H1 (cell line): Measurements from ENCODE around the gene RBM43. TPM values are rescaled to one million over a fixed set of nuclear protein-coding genes. Genes with fewer than 3 reads are reported as not detected.

Experiments
- CTCF ChIA-PET: fragments of 300-600 bp; sonication (Branson Sonifier 250); formaldehyde crosslinking; loops from one replicate; lab custom pipeline; 2021; ENCODE audit not compliant: partially characterized antibody; lab: Charles Lee
- POLR2A ChIA-PET: fragments of 300-600 bp; sonication (Branson Sonifier 250); formaldehyde crosslinking; loops from one replicate; lab custom pipeline; 2021; ENCODE audit warnings: inconsistent platforms; ENCODE audit not compliant: partially characterized antibody; lab: Charles Lee
- DNase-seq, 2 experiments: peaks; one replicate each; pipeline versions ENCODE4 v3.0.0 to v3.0.0-alpha.2; 2010 to 2022; ENCODE audit warnings: low spot score in 2 of 2, low read depth in 1 of 2, mixed read lengths in 1 of 2
- FAIRE-seq: peaks from 2 replicates; lab custom pipeline; 2011; peaks lifted over from hg19 to GRCh38; lab: Jason Lieb, UNC
- H2AFZ ChIP-seq: 2 replicates; pipeline ENCODE4 v1.8.1; 2012; ENCODE audit warnings: low read length, inconsistent platforms
- H2AK5ac ChIP-seq: 2 replicates; pipeline ENCODE4 v1.6.1; 2013; ENCODE audit warnings: low read depth, low read length
- H2BK120ac ChIP-seq: replicated peaks from 2 replicates; pipeline ENCODE3; 2013; ENCODE audit warnings: low read depth, low read length, inconsistent platforms
- H2BK12ac ChIP-seq: 2 replicates; pipeline ENCODE4 v1.6.1; 2013; ENCODE audit warnings: low read depth, low read length
- H2BK15ac ChIP-seq: 2 replicates; pipeline ENCODE4 v1.6.1; 2013; ENCODE audit warnings: low read length
- H2BK20ac ChIP-seq: 2 replicates; pipeline ENCODE4 v1.6.1; 2013; ENCODE audit warnings: low read length
- H2BK5ac ChIP-seq: 2 replicates; pipeline ENCODE4 v1.6.1; 2013; ENCODE audit warnings: low read depth, low read length
- H3K14ac ChIP-seq: 2 replicates; pipeline ENCODE4 v1.6.1; 2013; ENCODE audit warnings: inconsistent platforms; ENCODE audit not compliant: insufficient read length
- H3K18ac ChIP-seq: 2 replicates; pipeline ENCODE4 v1.6.1; 2013; ENCODE audit warnings: low read length; ENCODE audit errors: extremely low read depth
- H3K23ac ChIP-seq: 2 replicates; pipeline ENCODE4 v1.6.1; 2013; ENCODE audit warnings: inconsistent platforms; ENCODE audit not compliant: insufficient read length
- H3K23me2 ChIP-seq: 2 replicates; pipeline ENCODE4 v1.6.1; 2013; ENCODE audit warnings: low read depth, low read length
- H3K27ac ChIP-seq: 2 replicates; pipeline ENCODE4 v1.6.1; 2011; ENCODE audit warnings: low read depth, low read length, inconsistent platforms
- H3K27me3 ChIP-seq, 4 experiments: replicated peaks in 1 of 4; 1 replicate in 1 of 4; 2 replicates in 3 of 4; pipeline versions ENCODE4 v1.6.1 to v1.8.1; 2011 to 2013; ENCODE audit warnings: low read length in 3 of 4, mild to moderate bottlenecking in 3 of 4, inconsistent platforms in 2 of 4, mixed read lengths in 2 of 4, moderate library complexity in 1 of 4; ENCODE audit not compliant: control insufficient read depth in 3 of 4, insufficient read depth in 3 of 4; ENCODE audit errors: extremely low read depth in 1 of 4
- H3K36me3 ChIP-seq, 4 experiments: 2 replicates each; pipeline versions ENCODE4 v1.6.1 to v1.8.1; 2011 to 2013; ENCODE audit warnings: mild to moderate bottlenecking in 4 of 4, low read length in 3 of 4, moderate library complexity in 2 of 4, control low read depth in 1 of 4, inconsistent platforms in 1 of 4; ENCODE audit not compliant: insufficient read depth in 4 of 4, control insufficient read depth in 2 of 4
- H3K4ac ChIP-seq: replicated peaks from 2 replicates; pipeline ENCODE3; 2013; ENCODE audit warnings: low read length, low read depth, mixed read lengths, inconsistent platforms; ENCODE audit not compliant: insufficient read length
- H3K4me1 ChIP-seq, 4 experiments: replicated peaks in 1 of 4; 1 replicate in 1 of 4; 2 replicates in 3 of 4; pipeline versions ENCODE4 v1.6.1 to v1.8.1; 2011 to 2013; ENCODE audit warnings: low read length in 3 of 4, inconsistent platforms in 2 of 4, mixed read lengths in 1 of 4; ENCODE audit not compliant: insufficient read depth in 4 of 4, control insufficient read depth in 3 of 4
- H3K4me2 ChIP-seq, 2 experiments: 2 replicates each; pipeline versions ENCODE4 v1.6.1 to v1.8.1; 2011 to 2013; ENCODE audit warnings: low read depth in 2 of 2, low read length in 2 of 2, control low read depth in 1 of 2, inconsistent platforms in 1 of 2, mild to moderate bottlenecking in 1 of 2; ENCODE audit not compliant: insufficient read depth in 1 of 2
- H3K4me3 ChIP-seq, 4 experiments: fragments of 200-600, 300-600 bp in 1 of 4; sonication (generic), shearing (Covaris generic), sonication (Bioruptor Twin) in 1 of 4; 2 replicates each; pipeline versions ENCODE4 v1.5.1 to v1.8.1; 2011 to 2016; ENCODE audit warnings: low read length in 4 of 4, low read depth in 3 of 4, control low read depth in 2 of 4, inconsistent platforms in 2 of 4, mild to moderate bottlenecking in 2 of 4, mixed read lengths in 1 of 4, moderate library complexity in 1 of 4; ENCODE audit not compliant: insufficient read depth in 2 of 4; ENCODE audit errors: extremely low read depth in 1 of 4
- H3K56ac ChIP-seq: replicated peaks from 2 replicates; pipeline ENCODE3; 2013; ENCODE audit warnings: low read depth, mild to moderate bottlenecking, mixed read lengths, low read length, inconsistent platforms; ENCODE audit not compliant: insufficient read length
- H3K79me1 ChIP-seq: 2 replicates; pipeline ENCODE4 v1.6.1; 2013; ENCODE audit warnings: low read depth, low read length, control low read depth
- H3K79me2 ChIP-seq, 2 experiments: 2 replicates each; pipeline versions ENCODE4 v1.6.1 to v1.8.1; 2012 to 2013; ENCODE audit warnings: low read length in 2 of 2, mild to moderate bottlenecking in 2 of 2, inconsistent platforms in 1 of 2; ENCODE audit not compliant: insufficient read depth in 2 of 2, control insufficient read depth in 1 of 2
- H3K9ac ChIP-seq, 4 experiments: replicated peaks in 1 of 4; 1 replicate in 1 of 4; 2 replicates in 3 of 4; pipeline versions ENCODE4 v1.6.1 to v1.8.1; 2011 to 2013; ENCODE audit warnings: low read depth in 3 of 4, low read length in 3 of 4, control low read depth in 2 of 4, mild to moderate bottlenecking in 2 of 4, moderate library complexity in 2 of 4, inconsistent platforms in 1 of 4; ENCODE audit errors: extremely low read depth in 1 of 4
- H3K9me3 ChIP-seq, 2 experiments: 2 replicates each; pipeline versions ENCODE4 v1.6.1 to v1.8.1; 2012 to 2013; ENCODE audit warnings: mild to moderate bottlenecking in 2 of 2, moderate library complexity in 2 of 2, control low read depth in 1 of 2, inconsistent platforms in 1 of 2, low read depth in 1 of 2, low read length in 1 of 2, mixed read lengths in 1 of 2; ENCODE audit not compliant: insufficient read depth in 2 of 2
- H4K20me1 ChIP-seq, 2 experiments: replicated peaks in 1 of 2; 2 replicates each; pipeline versions ENCODE3 to v1.8.1; 2011 to 2013; ENCODE audit warnings: inconsistent platforms in 2 of 2, low read length in 2 of 2, mild to moderate bottlenecking in 1 of 2; ENCODE audit not compliant: insufficient read depth in 2 of 2, control insufficient read depth in 1 of 2
- H4K5ac ChIP-seq: 2 replicates; pipeline ENCODE4 v1.6.1; 2013; ENCODE audit warnings: low read length, low read depth, mixed read lengths, inconsistent platforms; ENCODE audit not compliant: insufficient read length
- H4K8ac ChIP-seq: 2 replicates; pipeline ENCODE4 v1.8.0; 2013; ENCODE audit warnings: mild to moderate bottlenecking, moderate library complexity, low read length, inconsistent platforms; ENCODE audit not compliant: insufficient read depth; ENCODE audit errors: extremely low read depth
- H4K91ac ChIP-seq: replicated peaks from 2 replicates; pipeline ENCODE3; 2013; ENCODE audit warnings: low read length, mixed read lengths, inconsistent platforms; ENCODE audit not compliant: insufficient read length
- JUND ChIP-seq: IDR thresholded peaks from 2 replicates; pipeline ENCODE4 v1.6.1; 2011; ENCODE audit warnings: mild to moderate bottlenecking, improper control_type of control experiment, low read length
- WGBS, 2 experiments: shearing (Covaris generic) in 1 of 2; methylation state at CpG; one replicate each; pipeline versions ENCODE4 v1.1.6 to v1.1.7; 2013 to 2015; ENCODE audit warnings: low lambda C conversion rate in 2 of 2, mixed read lengths in 2 of 2, inconsistent platforms in 1 of 2, low coverage in 1 of 2, missing lambda C conversion rate in 1 of 2; ENCODE audit not compliant: insufficient replicate concordance in 2 of 2, insufficient coverage in 1 of 2, insufficient read length in 1 of 2; ENCODE audit errors: extremely low coverage in 1 of 2, missing lambda C conversion rate in 1 of 2; 5-methylcytosine and 5-hydroxymethylcytosine counted together
- polyA plus RNA-seq, 7 experiments: library from polyadenylated mRNA; depleted of rRNA in 3 of 7; stranded (reverse) in 5 of 7; unstranded in 2 of 7; fragments of >200 nt in 5 of 7; fragments of 200-250 nt in 2 of 7; gene quantifications; 1 replicate in 5 of 7; 2 replicates in 1 of 7; 4 replicates in 1 of 7; pipeline versions ENCODE4 v1.2.1 to v1.2.3, GENCODE V29; 2011 to 2013; ENCODE audit warnings: missing spikeins in 2 of 7, mixed read lengths in 2 of 7
- total RNA-seq: library from RNA; stranded (reverse); fragmentation: NEBNext Ultra II Directional; extraction: Animal tissue kit (Norgen Biotek cat#: 25700); gene quantifications from 2 replicates; pipeline ENCODE4 v1.2.1, GENCODE V29; 2021

The RBM43 gene
- total and polyA plus RNA-seq, 2 of the 8 experiments (the other 6 are each of a cell fraction or from before 2014, with no cell fraction given): 1.7 to 2.0 TPM

- no peaks in the 10 kb centered on the region for H3K27me3 ChIP-seq
- H3K9me3 ChIP-seq: no peaks in the 10 kb centered on the region
- H2AK5ac ChIP-seq: no peak overlapping the region
- no peak overlapping the region for H2BK12ac ChIP-seq
- no peak overlapping the region for H3K9ac ChIP-seq
- H4K8ac ChIP-seq: no peak overlapping the region
- POLR2A ChIA-PET: no interaction called here
- H3K23me2 ChIP-seq: no peaks in the 10 kb centered on the region
- no peak overlapping the region for H3K23ac ChIP-seq
- H2BK5ac ChIP-seq: no peak overlapping the region
- FAIRE-seq (no peak), DNase-seq (no peak)
- no peaks in the 10 kb centered on the region for H3K4me1 ChIP-seq
- no peak overlapping the region for H3K14ac ChIP-seq
- no peak overlapping the region for H3K27ac ChIP-seq
- no peaks in the 10 kb centered on the region for H4K20me1 ChIP-seq
- no peak overlapping the region for H3K4me3 ChIP-seq
- H2BK20ac ChIP-seq: no peak overlapping the region
- no peak overlapping the region for H2AFZ ChIP-seq
- H4K91ac ChIP-seq: no peak overlapping the region
- no peak overlapping the region for H3K18ac ChIP-seq
- H3K79me2 ChIP-seq: no peaks in the 10 kb centered on the region
- no peak overlapping the region for H2BK120ac ChIP-seq
- no peak overlapping the region for H2BK15ac ChIP-seq
- no peak overlapping the region for H4K5ac ChIP-seq
- WGBS, 2 experiments: 89% methylated on average over 2 of the region's 2 CpGs; no CpG with 5 or more reads in 1 of the 2 experiments
- H3K56ac ChIP-seq: no peak overlapping the region
- no peak overlapping the region for H3K4ac ChIP-seq
- no peaks in the 10 kb centered on the region for H3K36me3 ChIP-seq
- no peaks in the 10 kb centered on the region for H3K79me1 ChIP-seq
- no peak overlapping the region for H3K4me2 ChIP-seq
- CTCF ChIA-PET: interaction anchor here (0.6 kb wide), 1 partner anchor 88 kb away, joined by 3 read pairs; no protein-coding TSS in a partner anchor
- no peak for TF ChIP-seq JUND
Observed at GRCh38 chr2:151230627-151231140, 31.0 kb downstream of the RBM43 start.
